Loucy (cell line): ENCODE data around the gene CLEC4C.
A peak's percentile ranks its signal among the peaks of the same experiment; 100 is the strongest.

ENCODE experiments used
- EZH2phosphoT487 ChIP-seq: fragments of 200-600 bp; IDR thresholded peaks from 2 replicates; pipeline ENCODE4 v1.6.1; 2018; ENCODE audit warnings: antibody characterized with exemption, mild to moderate bottlenecking, moderate library complexity, borderline replicate concordance
- TF ChIP-seq, protein P1 (sequence below): fragments of 200-600 bp; sonication (generic); conservative IDR thresholded peaks from 2 replicates; pipeline ENCODE4 v1.5.1; 2014; ENCODE audit warnings: mild to moderate bottlenecking, antibody characterized with exemption, low read length

GRCh38 chr12:7716381-7716780 lies 30.8 kb downstream of the CLEC4C start:
- TF ChIP-seq, protein P1, sequence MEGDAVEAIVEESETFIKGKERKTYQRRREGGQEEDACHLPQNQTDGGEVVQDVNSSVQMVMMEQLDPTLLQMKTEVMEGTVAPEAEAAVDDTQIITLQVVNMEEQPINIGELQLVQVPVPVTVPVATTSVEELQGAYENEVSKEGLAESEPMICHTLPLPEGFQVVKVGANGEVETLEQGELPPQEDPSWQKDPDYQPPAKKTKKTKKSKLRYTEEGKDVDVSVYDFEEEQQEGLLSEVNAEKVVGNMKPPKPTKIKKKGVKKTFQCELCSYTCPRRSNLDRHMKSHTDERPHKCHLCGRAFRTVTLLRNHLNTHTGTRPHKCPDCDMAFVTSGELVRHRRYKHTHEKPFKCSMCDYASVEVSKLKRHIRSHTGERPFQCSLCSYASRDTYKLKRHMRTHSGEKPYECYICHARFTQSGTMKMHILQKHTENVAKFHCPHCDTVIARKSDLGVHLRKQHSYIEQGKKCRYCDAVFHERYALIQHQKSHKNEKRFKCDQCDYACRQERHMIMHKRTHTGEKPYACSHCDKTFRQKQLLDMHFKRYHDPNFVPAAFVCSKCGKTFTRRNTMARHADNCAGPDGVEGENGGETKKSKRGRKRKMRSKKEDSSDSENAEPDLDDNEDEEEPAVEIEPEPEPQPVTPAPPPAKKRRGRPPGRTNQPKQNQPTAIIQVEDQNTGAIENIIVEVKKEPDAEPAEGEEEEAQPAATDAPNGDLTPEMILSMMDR = peak; percentile 52
- no peak for TF ChIP-seq EZH2phosphoT487
